NCI-H128 (cell line): ENCODE data around the gene ERC1.
A peak's percentile ranks its signal among the peaks of the same experiment; 100 is the strongest.

Experiments used
- DNase-seq: peaks from one replicate; lab custom pipeline; 2025; ENCODE audit not compliant: unreplicated experiment; lab: John Stamatoyannopoulos, UW

Gene ERC1

DNA sequence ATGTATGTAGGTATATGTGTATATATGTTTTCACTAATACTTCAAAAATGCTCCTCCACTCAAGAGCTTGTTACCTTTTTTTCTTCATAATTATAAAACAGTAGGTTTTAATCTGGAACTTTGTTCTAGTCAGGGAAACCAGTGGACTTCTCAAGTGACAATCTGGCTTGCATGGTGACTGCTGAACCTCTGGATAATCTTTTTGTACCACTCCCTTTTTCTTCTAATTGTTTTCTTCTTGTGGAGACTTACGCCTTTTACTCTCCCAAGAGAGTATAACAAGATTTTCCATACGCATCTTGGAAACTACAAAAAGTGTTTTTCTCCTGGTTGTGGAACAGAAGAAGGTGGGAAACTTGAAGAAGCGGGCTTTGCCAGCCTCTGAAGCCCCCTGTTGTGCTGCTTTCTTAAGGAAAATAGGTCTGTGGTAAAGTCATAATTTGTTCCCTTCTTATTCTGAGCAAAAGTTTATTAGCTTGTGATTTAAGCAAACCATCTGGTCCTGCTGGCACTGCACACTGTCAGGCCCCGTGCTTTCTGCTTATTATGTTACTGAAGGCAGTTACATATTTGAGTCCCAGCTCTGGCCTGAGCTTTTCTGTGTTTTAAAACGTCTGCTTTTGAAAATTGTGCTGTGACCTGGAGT lies 291.8 kb downstream of the ERC1 start:
- no peak for DNase-seq

DNA sequence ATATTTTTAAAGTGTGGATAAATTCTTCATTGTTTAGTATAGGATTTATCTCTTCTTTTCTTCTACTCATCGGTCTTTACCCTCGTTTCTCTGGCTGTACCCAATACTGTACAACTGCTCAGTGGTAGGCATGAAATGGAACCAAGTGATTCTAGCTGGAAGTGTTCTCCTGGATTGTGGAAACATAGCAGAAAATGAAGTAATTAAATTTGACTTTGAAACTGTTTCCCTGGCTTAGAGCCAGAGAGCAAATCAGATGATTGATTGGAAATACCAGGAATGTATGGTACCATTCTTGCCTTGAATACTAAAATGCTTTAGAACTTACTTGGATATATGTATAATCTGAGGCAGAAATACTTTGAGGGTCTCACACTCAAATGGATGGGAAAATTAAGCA lies 292.3 kb downstream of the ERC1 start:
- DNase-seq = no peak

DNA sequence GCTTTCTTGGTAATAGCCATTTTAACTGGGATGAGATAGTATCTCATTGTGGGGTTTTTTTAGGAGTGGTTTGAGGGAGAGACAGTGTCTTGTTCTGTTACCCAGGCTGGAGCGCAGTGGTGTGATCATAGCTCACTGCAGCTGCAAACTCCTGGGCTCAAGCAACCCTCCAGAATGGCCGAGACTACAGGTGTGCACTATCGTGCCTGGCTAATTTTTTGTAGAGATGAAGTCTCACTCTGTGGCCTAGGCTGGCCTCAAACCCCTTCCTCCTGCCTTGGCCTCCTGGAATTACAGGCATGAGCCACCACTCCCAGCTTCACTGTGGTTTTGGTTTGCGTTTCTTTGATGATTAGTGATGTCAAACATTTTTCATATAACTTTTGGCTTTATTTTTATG lies 293.6 kb downstream of the ERC1 start:
- no peak for DNase-seq

DNA sequence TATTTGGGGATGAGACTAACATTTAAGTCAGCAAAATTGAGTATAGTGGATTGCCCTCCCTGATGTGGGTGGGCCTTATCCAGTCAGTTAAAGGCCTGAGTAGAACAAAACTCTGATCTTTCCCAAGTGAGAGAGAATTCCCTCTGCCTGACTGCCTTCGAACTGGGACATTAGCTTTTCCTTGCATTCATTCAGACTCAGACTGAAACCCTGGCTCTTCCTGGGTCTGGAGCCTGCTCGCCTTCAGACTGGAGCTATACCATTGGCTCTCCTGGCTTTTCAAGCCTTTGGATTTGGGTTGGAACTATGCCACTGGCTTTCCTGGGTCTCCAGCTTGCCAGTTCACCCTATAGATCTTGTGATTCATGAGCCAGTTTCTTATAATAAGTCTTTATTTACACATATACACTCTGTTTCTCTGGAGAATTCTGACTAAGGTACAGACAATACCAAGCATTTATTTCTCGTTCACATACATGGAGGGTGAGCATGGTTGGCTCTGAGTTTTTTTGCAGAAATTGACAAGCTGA lies 296.5 kb downstream of the ERC1 start:
- no peak for DNase-seq

DNA sequence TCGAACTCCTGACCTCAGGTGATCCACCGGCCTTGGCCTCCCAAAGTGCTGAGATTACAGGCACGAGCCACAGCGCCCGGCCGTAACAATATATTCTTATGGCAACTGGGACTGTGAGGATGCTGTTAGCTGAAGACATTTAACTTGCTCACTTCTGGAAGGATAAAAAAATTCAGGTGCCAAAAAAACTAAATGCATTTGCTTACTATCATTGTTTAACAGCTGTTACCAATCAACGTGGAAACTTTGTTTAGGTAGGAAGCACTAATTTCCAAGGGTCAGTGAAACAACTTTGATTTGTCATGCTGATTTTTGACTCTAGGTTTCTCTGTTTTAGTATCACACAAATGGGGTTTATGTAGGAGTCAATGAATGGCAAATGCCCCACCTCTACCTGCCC lies 297.3 kb downstream of the ERC1 start:
- no peak for DNase-seq

DNA sequence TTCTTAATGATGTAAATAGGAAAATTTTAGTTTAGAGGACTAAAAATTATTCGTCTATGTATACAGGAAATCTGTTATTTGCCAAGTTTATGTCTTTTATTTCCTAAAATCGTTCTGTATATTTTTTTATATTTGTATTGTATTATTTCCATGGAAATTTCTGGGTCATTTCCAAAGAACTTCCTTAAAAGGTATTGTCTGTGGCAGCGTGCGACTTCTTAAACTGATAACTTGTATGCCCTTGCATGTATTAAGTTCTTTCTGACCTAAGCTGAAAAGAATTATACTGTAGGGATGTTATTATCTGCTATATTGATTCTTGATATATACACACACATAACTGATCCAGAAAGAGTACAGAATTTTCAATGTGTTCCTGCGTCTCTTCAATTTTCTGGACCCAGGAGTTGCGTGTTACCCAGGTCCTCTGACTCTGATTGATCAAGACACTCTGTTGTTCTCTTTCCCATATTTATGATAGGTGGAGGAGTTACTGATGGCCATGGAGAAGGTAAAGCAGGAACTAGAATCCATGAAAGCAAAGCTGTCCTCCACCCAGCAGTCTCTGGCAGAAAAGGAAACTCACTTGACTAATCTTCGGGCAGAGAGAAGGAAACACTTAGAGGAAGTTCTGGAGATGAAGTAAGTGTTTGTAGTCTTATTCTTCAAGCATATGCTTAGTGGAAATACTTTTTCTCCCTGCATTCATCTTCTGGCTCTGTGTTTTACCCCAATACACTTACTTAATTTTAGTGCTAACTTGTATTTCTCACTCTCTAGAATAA lies 298.5 kb downstream of the ERC1 start:
- DNase-seq = no peak

DNA sequence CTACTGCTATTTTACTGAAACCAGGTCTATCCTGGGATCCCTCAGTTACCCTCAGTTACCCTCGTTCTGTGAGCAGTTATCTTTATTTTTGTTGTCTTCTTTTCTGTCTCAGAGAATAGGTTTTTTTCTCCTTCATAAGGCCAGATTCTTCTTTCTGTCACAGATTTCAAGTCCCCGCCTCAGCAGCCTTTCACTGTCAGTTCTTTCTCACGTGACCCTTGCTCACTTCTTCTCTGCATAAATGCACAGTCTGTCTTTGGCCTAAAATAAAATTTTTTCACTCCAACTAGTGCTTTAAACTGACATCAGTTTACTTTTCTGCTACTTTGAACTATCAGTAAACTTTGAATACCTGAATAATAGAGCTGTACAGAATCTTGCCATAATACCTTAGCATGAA lies 299.7 kb downstream of the ERC1 start:
- DNase-seq = no peak

DNA sequence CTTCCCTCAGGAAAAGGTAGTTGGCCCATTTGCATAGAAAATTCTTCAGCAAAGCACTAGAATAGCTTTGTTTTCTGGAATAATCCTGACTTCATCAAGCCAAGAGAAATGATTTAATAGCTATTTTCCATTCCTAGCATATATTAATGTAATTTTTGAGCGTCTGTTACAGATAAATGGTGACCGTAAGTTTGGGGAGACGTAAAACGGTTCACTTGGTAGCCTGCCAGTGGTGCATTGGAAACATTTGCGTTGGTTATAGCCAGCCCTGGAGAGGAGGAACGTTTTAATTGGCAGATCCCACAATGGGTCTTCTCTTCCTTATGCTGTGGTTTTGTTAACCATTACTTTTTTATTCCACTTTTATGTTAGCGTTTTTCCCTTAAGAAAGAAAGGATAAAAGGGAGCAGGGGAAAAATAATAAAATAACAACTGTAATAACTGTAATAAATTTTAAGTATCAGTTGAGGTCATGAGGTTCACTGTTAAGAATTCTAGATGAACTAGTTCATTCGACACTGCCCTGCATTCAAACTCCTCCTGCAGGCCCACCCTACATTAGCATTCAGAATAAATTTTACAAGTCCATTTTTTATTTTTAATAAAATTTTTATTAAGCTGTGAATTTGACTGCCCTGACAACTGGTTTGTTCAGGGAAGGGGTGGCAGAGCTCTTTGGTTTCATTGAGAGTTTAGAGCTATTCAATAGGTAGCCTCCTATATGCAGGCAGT lies 300.7 kb downstream of the ERC1 start:
- no peak for DNase-seq

DNA sequence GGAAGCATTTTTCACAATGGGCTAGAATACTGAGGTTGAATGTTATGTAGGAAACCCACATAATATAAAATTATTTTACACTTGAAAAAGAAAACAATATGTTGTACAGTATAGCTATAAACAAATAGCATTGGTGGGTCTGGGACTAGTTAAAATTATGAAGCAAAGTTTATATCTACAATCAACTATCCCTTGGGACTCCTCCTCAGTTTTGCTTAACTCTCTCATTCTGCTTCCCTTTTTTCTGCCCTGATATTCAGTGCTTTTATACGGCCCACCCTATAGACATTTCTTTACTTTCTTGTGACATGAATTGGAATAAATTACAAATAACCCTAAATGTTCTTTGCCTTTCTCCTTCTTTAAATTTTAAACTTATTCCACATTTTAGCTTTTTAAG lies 302.9 kb downstream of the ERC1 start:
- DNase-seq = no peak

DNA sequence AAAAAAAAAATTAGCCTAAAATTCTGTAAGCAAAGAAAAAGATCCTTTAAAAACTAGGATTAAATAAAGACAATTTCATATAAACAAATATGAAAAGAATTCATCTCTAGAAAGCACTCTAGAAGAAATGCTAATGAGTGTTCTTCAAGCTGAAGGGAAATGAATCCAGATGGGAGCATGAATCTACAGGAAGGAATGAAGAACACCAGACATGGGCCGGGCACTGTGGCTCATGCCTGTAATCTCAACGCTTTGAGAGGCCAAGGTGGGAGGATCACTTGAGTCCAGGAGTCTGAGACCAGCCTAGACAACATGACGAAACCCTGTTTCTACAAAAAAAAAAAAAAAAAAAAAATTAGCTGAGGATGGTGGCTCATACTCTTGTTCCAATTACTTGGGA lies 306.2 kb downstream of the ERC1 start:
- no peak for DNase-seq

DNA sequence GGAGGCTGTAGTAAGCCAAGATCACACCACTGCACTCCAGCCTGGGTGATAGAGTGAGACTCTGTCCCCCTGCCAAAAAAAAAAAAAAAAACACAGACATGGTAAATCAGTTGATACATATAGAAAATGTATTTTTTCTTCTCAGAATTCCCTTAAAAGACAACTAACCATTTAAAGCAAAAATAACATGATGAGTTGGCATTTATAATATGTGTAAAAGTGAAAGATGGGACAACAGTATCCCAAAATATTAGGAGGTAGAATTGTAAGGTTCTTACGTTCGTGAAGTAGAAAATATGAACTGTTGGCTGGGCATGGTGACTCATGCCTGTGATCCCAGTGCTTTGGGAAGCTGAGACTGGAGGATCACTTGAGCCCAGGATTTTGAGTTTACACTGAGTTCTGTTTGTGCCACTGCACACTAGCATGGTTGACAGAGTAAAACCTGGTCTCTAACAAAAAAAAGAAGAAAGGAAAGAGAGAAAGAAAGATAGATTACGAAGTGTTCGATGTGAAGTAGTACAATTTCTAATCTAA lies 306.7 kb downstream of the ERC1 start:
- no peak for DNase-seq

DNA sequence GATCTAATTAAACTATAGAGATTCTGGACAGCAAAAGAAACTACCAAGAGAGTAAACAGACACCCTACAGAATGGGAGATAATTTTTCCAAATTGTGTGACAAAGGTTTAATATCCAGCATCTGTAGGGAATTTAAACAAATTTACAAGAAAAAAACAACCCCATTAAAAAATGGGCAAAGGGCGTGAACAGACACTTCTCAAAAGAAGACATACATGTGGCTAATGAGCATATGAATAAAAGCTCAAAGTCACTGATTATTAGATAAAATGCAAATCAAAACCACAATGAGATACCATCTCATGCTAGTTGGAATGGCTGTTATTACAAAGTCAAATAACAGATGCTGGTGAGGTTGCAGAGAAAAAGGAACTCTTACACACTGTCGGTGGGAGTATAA lies 309.4 kb downstream of the ERC1 start:
- no peak for DNase-seq

DNA sequence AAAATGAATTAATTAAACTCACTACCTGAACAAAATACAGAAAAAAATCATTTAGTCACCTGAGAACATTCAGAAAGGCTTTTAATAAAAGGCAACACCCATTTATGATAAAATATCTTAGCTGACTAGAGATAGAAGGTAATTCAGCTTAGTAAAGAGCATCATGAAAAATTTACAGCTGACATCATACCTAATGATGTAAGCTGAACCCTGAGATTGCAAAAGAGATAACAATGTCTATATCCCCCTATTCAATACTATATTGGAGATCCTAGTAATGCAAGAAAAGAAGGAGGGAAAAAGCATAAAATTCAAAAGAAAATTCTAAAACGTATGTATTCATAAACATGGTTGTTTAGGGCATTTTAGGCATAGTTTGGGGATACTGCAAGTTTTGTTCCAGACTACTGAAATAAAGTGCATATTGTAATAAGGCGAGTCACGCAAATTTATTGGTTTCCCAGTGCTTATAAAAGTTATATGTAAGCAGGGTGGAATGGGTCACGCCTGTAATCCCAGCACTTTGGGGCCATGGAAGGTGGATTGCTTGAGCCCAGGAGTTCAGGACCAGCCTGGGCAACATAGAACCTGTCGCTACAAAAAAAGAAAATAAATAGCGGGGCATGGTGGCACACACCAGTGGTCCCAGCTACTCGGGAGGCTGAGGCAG lies 311.3 kb downstream of the ERC1 start:
- DNase-seq = no peak

DNA sequence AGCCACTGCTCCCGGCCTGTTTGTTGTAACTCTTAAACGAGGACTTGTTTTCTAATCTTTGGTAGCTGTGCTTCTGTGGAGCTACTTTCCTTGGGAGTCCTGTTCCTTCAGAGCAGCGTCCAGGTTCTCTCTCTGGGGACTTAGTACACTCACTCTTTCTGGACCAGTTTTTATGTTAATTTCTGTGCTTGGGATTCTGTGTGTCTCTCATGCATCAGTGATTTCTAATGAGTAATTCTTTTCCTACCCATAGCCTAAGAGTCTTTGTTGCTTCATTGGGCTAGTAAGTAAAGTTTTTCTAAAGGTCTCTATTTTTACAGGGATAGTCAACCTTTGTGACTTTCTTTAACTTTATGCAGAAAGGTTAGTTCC lies 314.0 kb downstream of the ERC1 start:
- no peak for DNase-seq

DNA sequence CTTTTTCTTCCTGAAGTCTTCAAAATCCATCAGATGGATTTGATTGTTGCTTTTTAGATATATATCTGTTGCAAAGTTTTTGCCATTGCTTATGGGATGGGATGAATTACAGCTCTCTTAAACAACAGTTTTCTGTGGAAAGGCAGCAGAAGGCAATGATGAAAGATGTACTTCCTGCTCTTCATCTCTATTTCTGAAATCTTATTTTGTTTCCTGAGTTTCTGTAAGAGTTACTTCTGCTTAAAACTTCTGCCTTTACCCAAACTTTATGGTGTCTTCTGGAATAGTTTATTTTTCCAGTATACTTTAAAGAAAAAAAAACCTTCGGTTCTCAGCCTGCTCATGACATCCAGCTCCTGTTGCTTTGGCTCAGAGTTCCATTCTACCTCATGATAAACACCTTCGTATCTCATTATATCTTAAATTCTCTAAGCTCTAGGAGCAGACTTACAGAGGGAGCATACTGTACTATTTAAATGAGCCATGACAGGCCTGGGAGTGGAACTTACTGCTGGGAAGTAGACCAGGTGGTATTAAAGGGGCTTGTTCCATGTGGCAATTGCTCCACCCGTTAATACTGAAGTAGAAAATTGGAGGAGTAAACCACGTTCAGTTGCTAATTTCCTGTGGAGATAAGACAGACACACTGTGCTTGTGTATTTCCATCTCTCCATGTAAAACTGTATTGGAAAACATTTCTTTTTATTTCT lies 314.9 kb downstream of the ERC1 start:
- DNase-seq = peak; percentile 7

DNA sequence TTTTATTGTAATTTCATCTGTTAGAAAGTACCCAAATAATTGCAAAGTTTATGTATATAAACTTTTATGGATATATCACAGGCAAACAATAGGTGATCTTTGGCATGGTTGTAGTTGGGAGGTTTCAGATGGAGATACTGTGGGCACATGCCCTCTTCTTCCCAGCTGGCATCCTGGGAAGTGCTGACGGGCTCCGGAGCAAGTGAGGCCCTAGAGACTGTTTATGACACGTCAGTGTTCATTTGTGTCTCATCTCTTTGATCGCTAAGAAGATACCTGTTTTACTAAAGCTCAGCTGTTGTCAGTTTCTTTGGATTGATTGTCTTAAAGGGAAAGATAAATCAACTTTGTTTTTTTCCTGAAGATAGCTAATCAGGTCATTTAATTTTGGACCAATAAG lies 315.8 kb downstream of the ERC1 start:
- DNase-seq = no peak

DNA sequence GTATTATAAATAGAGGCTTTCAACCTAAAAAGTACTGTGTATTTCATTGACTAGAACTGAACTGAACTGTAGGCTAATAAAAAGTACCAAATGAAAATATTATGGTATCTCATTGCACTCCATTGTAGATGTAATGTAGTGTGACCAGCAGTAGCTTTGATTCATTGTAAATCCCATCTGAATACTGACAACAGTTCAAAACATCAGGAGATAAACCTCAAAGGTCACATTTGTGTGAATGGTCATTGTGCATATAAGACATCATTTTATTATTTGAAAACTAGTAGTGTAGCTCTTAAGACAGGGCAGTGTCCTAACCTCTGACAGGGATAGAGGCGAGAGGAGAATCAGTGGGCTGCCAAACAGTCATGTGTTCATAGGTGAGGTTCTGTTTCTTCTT lies 316.8 kb downstream of the ERC1 start:
- DNase-seq = no peak

DNA sequence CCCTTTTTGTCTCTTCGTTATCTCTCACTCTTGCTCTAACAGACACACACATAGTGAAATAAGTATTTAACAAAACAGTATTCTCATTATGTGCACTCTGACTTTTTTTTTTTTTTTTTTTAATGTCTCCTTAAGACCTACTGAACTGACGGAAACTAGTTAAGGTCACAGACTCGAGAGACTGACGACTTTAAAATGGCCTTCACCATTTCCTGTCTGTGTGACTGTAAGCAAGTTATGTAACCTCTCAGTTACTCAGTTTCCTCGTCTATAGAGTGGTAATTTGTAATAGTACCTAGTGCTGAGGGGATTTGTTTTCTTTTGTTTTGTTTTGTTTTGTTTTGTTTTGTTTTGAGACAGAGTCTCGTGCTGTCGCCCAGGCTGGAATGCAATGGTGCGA lies 318.6 kb downstream of the ERC1 start:
- DNase-seq = no peak

DNA sequence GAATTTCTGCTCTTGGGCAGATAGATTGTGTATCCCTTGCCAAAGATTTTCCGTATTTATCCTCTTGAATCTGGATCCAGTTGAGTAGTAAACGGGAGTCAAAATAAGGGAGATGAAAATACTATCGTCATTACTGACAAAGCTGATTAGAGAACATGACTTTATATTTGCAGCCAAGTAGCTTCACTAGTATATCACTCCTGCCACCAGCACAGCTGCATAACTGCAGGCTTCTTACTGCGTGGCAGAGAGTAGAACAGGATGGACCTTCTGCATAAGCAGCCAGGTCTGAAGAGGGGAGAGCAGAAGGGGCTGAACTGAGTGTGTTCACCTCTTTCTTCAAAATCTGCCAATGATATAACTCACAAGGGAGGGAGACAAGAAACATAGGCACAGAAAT lies 319.6 kb downstream of the ERC1 start:
- no peak for DNase-seq

DNA sequence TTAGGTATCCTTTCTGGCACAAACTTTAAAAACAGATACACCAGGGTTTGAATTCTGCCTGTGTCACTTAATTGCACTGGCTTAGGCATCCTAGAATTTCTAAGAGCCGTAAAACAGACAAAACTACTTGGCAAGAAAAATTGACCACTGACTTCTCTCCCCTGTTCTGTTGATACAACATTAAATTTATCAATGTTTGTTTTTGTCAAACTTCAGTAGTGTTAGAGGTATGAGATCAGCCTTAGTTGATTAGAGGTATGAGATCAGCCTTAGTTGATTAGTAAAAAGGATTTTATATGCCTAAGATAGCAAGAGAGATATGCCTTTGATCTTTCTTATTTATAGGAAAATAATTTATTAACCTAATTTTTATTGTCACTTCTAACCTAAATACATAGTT lies 320.1 kb downstream of the ERC1 start:
- no peak for DNase-seq

DNA sequence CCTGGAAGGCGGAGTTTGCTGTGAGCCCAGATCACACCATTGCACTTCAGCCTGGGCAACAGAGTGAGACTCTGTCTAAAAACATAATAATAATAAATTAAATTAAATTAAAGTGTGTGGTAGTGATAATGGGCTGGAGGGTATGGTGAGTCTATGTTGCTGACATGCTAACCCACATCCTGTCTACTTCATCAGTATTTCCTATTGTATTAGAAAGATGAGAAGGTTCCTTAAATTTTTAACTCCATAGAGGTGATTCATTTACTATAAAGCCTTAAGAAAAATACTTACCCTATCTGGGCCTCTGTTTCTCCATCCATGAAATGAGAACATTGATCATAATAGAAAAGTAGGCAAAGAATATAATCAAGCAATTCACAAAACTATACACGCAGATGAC lies 322.9 kb downstream of the ERC1 start:
- DNase-seq = no peak
